GM23338 (cell line): ENCODE results near the gene FCRL6.

Source experiments
- CREB1 ChIP-seq: fragments of 250-450 bp; sonication (Bioruptor Pico); IDR thresholded peaks from 2 replicates; pipeline ENCODE4 v1.5.0; 2020; ENCODE audit warnings: low read depth, mild to moderate bottlenecking, moderate library complexity
- CTCF ChIP-seq, 2 experiments: fragments of 200-600 bp in 1 of 2; sonication (generic) in 1 of 2; conservative IDR thresholded peaks; 2 replicates each; pipeline versions ENCODE4 v1.5.1 to v1.6.1; 2016 to 2017; ENCODE audit warnings: antibody characterized with exemption in 2 of 2, low read depth in 2 of 2, mild to moderate bottlenecking in 2 of 2, moderate library complexity in 1 of 2
- EZH2 ChIP-seq: fragments of 200-600 bp; sonication (generic); IDR thresholded peaks from one replicate; pipeline ENCODE4 v1.8.0; 2017; ENCODE audit warnings: antibody characterized with exemption, mild to moderate bottlenecking, low read depth; ENCODE audit not compliant: unreplicated experiment
- EZH2phosphoT487 ChIP-seq: fragments of 200-600 bp; sonication (generic); IDR thresholded peaks from one replicate; pipeline ENCODE4 v1.8.1; 2018; ENCODE audit warnings: antibody characterized with exemption; ENCODE audit not compliant: unreplicated experiment
- JUNB ChIP-seq: IDR thresholded peaks from one replicate; pipeline ENCODE4 v1.6.1; 2016; ENCODE audit warnings: antibody characterized with exemption; ENCODE audit not compliant: unreplicated experiment
- NANOG ChIP-seq: IDR thresholded peaks from 2 replicates; pipeline ENCODE4 v1.6.1; 2016; ENCODE audit warnings: antibody characterized with exemption, borderline replicate concordance
- POLR2AphosphoS5 ChIP-seq: IDR thresholded peaks from 2 replicates; pipeline ENCODE4 v1.6.1; 2016; ENCODE audit warnings: antibody characterized with exemption, low read depth
- REST ChIP-seq: IDR thresholded peaks from one replicate; pipeline ENCODE4 v1.6.1; 2018; ENCODE audit warnings: antibody characterized with exemption; ENCODE audit not compliant: unreplicated experiment
- ZNF331 ChIP-seq: fragments of 250-450 bp; sonication (Bioruptor Pico); IDR thresholded peaks from 2 replicates; pipeline ENCODE4 v1.5.0; 2020; ENCODE audit warnings: low read depth, mild to moderate bottlenecking, moderate library complexity

GRCh38 chr1:159839116-159839849 lies 37.1 kb downstream of the FCRL6 start:
- no peak for TF ChIP-seq CTCF (conservative IDR thresholded peaks at IDR 0.05; ENCODE audit: low read depth in 2 of 2)
- no peak for TF ChIP-seq ZNF331 (CRISPR knock-in tag)
- TF ChIP-seq POLR2AphosphoS5: no peak
- no peak for TF ChIP-seq CREB1 (CRISPR knock-in tag)
- no peak for TF ChIP-seq EZH2
- TF ChIP-seq EZH2phosphoT487: no peak
- TF ChIP-seq JUNB: no peak
- no peak for TF ChIP-seq REST
- TF ChIP-seq NANOG: no peak
